ENCODE measurements around the gene TRMT1.

- TF ChIP-seq CTCF (IDR thresholded peaks at IDR 0.05) (no peak), POLR2A (IDR thresholded peaks at IDR 0.05) (no peak), EP300 (IDR thresholded peaks at IDR 0.05) (no peak), POLR2AphosphoS5 (IDR thresholded peaks at IDR 0.05) (no peak)
Observed at GRCh38 chr19:13122980-13123957, 6.7 kb upstream of the TRMT1 start.
